Measurements from ENCODE around the gene GALNT15. TPM values are rescaled to one million over a fixed set of nuclear protein-coding genes. Genes with fewer than 3 reads are reported as not detected.

The GALNT15 gene
- total RNA-seq, 1 donor from 2014 or later, result 3.7 TPM

DNA sequence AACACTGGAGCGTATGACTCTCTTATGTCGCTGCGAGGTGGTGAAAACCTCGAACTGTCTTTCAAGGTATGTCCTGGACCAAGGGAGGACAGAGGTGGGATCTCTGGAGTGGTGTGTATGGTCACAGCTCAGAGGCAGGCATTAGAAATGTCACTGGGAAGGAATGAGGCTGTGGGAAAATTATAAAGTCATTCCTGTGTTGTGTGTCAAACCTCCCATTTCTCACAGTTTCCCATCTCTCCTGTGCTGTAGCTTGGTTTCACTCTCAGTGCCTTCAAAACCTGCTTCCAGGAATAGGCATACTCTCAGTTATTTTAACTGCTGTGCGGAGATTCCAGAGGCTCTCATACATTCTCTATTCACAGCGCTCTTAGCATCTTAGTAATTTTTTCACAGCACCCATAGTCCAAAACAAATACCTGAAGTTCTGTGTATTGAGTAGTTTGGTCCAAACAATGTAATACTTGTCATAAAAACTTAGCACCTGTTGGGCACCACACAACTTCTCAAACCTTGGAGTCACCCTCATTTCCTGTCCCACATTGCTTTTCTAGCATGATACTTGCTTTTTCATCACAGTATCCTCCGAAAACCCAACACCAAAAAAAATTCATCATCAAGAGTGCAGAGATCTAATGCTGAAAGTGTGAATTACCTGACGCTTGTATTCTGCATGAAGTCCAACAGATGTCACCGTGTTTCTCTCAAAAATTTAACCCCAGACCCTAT lies 36.9 kb downstream of the GALNT15 start:
- Histone ChIP-seq H3K27me3 (ENCODE audit: control insufficient read depth in 3 of 3, insufficient read depth in 3 of 3, low read length in 3 of 3) (no peaks in the 10 kb centered on the region), H3K4me3 (ENCODE audit: low read length in 3 of 3) (no peak overlapping the region), H3K36me3 (ENCODE audit: control insufficient read depth in 3 of 3, insufficient read depth in 3 of 3, low read length in 3 of 3) (peaks cover 4 to 10% (median 8%) of the 10 kb centered on the region in 3 donors), H3K9ac (ENCODE audit: low read depth in 1 of 3, low read length in 3 of 3) (no peak overlapping the region), H3K9me3 (ENCODE audit: control insufficient read depth in 3 of 3, low read length in 3 of 3) (no peaks in the 10 kb centered on the region), H3K4me1 (ENCODE audit: control insufficient read depth in 3 of 3, insufficient read depth in 3 of 3, low read length in 3 of 3) (no peaks in the 10 kb centered on the region), H3K27ac (ENCODE audit: low read depth, low read length) (no peak overlapping the region)

DNA sequence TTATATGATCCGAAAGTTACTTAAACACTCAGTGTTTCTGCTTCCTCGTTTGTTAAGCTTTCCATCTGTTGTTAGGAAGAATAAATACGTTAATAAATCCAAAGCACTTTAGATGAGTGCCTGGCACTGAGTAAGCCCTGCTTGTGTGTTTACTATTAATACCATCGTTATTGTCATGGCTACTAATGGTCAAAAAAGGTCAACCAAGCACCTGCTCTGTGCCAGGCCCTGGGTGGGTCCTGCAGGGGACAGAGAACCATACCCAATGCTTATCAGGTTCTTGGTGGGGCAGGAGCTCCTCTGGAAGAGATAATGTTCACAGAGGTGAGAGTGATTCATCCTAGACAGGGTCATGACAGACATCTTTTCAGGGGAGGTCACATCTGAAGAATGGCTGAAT lies 39.9 kb downstream of the GALNT15 start:
- Histone ChIP-seq H3K27ac (ENCODE audit: low read depth, low read length) (no peak overlapping the region), H3K4me3 (ENCODE audit: low read length in 3 of 3) (no peak overlapping the region), H3K27me3 (ENCODE audit: control insufficient read depth in 3 of 3, insufficient read depth in 3 of 3, low read length in 3 of 3) (no peaks in the 10 kb centered on the region), H3K9ac (ENCODE audit: low read depth in 1 of 3, low read length in 3 of 3) (no peak overlapping the region), H3K4me1 (ENCODE audit: control insufficient read depth in 3 of 3, insufficient read depth in 3 of 3, low read length in 3 of 3) (no peaks in the 10 kb centered on the region), H3K9me3 (ENCODE audit: control insufficient read depth in 3 of 3, low read length in 3 of 3) (no peaks in the 10 kb centered on the region), H3K36me3 (ENCODE audit: control insufficient read depth in 3 of 3, insufficient read depth in 3 of 3, low read length in 3 of 3) (peaks cover 1 to 12% (median 10%) of the 10 kb centered on the region in 3 donors)

- H3K9ac ChIP-seq (ENCODE audit: low read depth in 1 of 3, low read length in 3 of 3), result no peak overlapping the region
- no peaks in the 10 kb centered on the region for H3K4me1 ChIP-seq (ENCODE audit: control insufficient read depth in 3 of 3, insufficient read depth in 3 of 3, low read length in 3 of 3)
- no peak overlapping the region for H3K4me3 ChIP-seq (ENCODE audit: low read length in 3 of 3)
- H3K9me3 ChIP-seq (ENCODE audit: control insufficient read depth in 3 of 3, low read length in 3 of 3), result no peaks in the 10 kb centered on the region
- H3K36me3 ChIP-seq (ENCODE audit: control insufficient read depth in 3 of 3, insufficient read depth in 3 of 3, low read length in 3 of 3), result peaks cover 8 to 20% (median 19%) of the 10 kb centered on the region in 3 donors
- H3K27me3 ChIP-seq (ENCODE audit: control insufficient read depth in 3 of 3, insufficient read depth in 3 of 3, low read length in 3 of 3), result no peaks in the 10 kb centered on the region
- H3K27ac ChIP-seq (ENCODE audit: low read depth, low read length), result no peak overlapping the region
Observed at GRCh38 chr3:16216373-16216935, 42.0 kb downstream of the GALNT15 start.

DNA sequence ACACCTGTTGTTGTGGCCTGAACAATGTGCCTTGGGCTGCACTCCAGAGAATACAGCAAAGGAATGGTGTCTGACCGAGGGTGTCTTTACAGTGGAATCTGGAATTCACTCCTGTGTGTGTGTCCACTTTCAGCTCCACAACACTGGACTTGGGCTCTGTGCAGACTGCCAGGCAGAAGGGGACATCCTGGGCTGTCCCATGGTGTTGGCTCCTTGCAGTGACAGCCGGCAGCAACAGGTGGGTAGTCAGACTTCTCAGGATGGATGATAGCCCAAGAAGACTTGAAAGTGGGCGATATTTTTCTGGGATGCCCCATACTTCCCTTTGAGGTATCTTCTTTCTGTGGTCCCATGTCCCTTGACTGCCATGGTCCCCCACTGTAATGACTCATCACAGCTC lies 45.3 kb downstream of the GALNT15 start:
- Histone ChIP-seq H3K4me3 (ENCODE audit: low read length in 3 of 3) (no peak overlapping the region), H3K4me1 (ENCODE audit: control insufficient read depth in 3 of 3, insufficient read depth in 3 of 3, low read length in 3 of 3) (no peaks in the 10 kb centered on the region), H3K27ac (ENCODE audit: low read depth, low read length) (no peak overlapping the region), H3K27me3 (ENCODE audit: control insufficient read depth in 3 of 3, insufficient read depth in 3 of 3, low read length in 3 of 3) (no peaks in the 10 kb centered on the region), H3K9me3 (ENCODE audit: control insufficient read depth in 3 of 3, low read length in 3 of 3) (no peaks in the 10 kb centered on the region), H3K9ac (ENCODE audit: low read depth in 1 of 3, low read length in 3 of 3) (no peak overlapping the region), H3K36me3 (ENCODE audit: control insufficient read depth in 3 of 3, insufficient read depth in 3 of 3, low read length in 3 of 3) (peaks cover 15 to 25% (median 20%) of the 10 kb centered on the region in 3 donors)

DNA sequence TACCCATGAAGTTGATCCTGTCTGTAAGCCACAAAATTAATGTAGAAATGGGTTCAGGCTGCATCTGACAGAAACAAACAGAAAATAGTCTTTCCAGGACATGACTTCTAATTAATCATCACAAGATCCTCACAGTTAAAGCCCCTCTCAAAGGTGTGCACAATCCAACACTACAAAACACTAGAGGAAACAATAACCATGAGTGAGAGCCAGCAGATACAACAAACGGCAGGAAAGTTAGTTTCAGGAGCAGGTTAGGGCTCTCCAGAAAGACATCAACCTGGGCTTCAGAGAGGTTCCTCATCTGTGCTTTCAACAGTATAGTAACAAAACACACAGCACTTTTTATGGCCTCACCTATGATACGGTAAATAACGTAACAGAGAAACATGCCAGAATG lies 47.5 kb downstream of the GALNT15 start:
- Histone ChIP-seq H3K4me1 (ENCODE audit: control insufficient read depth in 3 of 3, insufficient read depth in 3 of 3, low read length in 3 of 3) (no peaks in the 10 kb centered on the region), H3K4me3 (ENCODE audit: low read length in 3 of 3) (no peak overlapping the region), H3K9ac (ENCODE audit: low read depth in 1 of 3, low read length in 3 of 3) (no peak overlapping the region), H3K9me3 (ENCODE audit: control insufficient read depth in 3 of 3, low read length in 3 of 3) (no peaks in the 10 kb centered on the region), H3K27ac (ENCODE audit: low read depth, low read length) (no peak overlapping the region), H3K27me3 (ENCODE audit: control insufficient read depth in 3 of 3, insufficient read depth in 3 of 3, low read length in 3 of 3) (no peaks in the 10 kb centered on the region), H3K36me3 (ENCODE audit: control insufficient read depth in 3 of 3, insufficient read depth in 3 of 3, low read length in 3 of 3) (peaks cover 15 to 23% (median 17%) of the 10 kb centered on the region in 3 donors)

- H3K36me3 ChIP-seq (ENCODE audit: control insufficient read depth in 3 of 3, insufficient read depth in 3 of 3, low read length in 3 of 3), result peaks cover 15 to 23% (median 17%) of the 10 kb centered on the region in 3 donors
Observed at GRCh38 chr3:16222547-16222946, 48.1 kb downstream of the GALNT15 start.

DNA sequence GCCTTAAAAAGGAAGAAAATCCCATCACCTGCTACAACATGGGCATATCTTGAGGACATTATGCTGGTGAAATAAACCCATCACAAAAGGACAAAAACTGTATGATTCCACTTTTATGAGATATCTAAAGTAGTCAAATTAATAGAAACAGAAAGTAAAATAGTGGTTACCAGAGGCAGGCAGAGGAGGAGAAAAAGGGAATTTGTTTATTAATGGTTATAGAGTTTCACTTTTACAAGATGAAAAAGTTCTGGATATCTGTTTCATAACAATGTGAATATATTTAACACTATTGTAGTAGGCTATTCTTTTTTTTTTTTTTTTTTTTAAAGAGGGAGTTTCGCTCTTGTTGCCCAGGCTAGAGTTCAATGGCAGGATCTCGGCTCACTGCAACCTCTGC lies 49.8 kb downstream of the GALNT15 start:
- Histone ChIP-seq H3K9ac (ENCODE audit: low read depth in 1 of 3, low read length in 3 of 3) (no peak overlapping the region), H3K4me3 (ENCODE audit: low read length in 3 of 3) (no peak overlapping the region), H3K9me3 (ENCODE audit: control insufficient read depth in 3 of 3, low read length in 3 of 3) (no peaks in the 10 kb centered on the region), H3K27me3 (ENCODE audit: control insufficient read depth in 3 of 3, insufficient read depth in 3 of 3, low read length in 3 of 3) (no peaks in the 10 kb centered on the region), H3K36me3 (ENCODE audit: control insufficient read depth in 3 of 3, insufficient read depth in 3 of 3, low read length in 3 of 3) (peaks cover 14 to 20% (median 15%) of the 10 kb centered on the region in 3 donors), H3K27ac (ENCODE audit: low read depth, low read length) (no peak overlapping the region), H3K4me1 (ENCODE audit: control insufficient read depth in 3 of 3, insufficient read depth in 3 of 3, low read length in 3 of 3) (no peaks in the 10 kb centered on the region)

More at GRCh38 chr3:16222547-16222946, 48.1 kb downstream of the GALNT15 start:
- Histone ChIP-seq H3K27ac (ENCODE audit: low read depth, low read length) (no peak overlapping the region), H3K9me3 (ENCODE audit: control insufficient read depth in 3 of 3, low read length in 3 of 3) (no peaks in the 10 kb centered on the region), H3K9ac (ENCODE audit: low read depth in 1 of 3, low read length in 3 of 3) (no peak overlapping the region), H3K4me3 (ENCODE audit: low read length in 3 of 3) (no peak overlapping the region), H3K4me1 (ENCODE audit: control insufficient read depth in 3 of 3, insufficient read depth in 3 of 3, low read length in 3 of 3) (no peaks in the 10 kb centered on the region), H3K27me3 (ENCODE audit: control insufficient read depth in 3 of 3, insufficient read depth in 3 of 3, low read length in 3 of 3) (no peaks in the 10 kb centered on the region)

DNA sequence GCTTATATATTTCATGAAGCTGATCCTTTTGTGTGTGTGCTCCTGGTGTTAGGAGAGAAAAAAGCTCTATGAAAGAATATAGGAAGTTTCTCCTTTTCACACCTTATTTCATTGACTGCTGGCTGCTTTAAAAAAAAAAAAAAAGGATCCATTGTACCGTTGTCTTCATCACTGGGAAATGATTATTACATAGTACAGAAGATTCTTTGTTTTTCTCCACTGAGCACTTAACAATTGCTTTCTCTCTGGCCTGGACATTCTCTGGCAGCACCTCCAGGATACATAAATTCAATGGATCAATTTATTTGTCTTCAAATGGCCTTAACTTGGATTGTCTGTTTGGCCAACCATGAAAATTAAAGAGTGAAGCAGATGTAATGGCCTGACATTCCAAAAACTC lies 53.1 kb downstream of the GALNT15 start:
- peaks cover 4 to 5% (median 4%) of the 10 kb centered on the region in 3 donors for H3K36me3 ChIP-seq (ENCODE audit: control insufficient read depth in 3 of 3, insufficient read depth in 3 of 3, low read length in 3 of 3)
- H3K27me3 ChIP-seq (ENCODE audit: control insufficient read depth in 3 of 3, insufficient read depth in 3 of 3, low read length in 3 of 3), result no peaks in the 10 kb centered on the region
- no peak overlapping the region for H3K9ac ChIP-seq (ENCODE audit: low read depth in 1 of 3, low read length in 3 of 3)
- no peaks in the 10 kb centered on the region for H3K9me3 ChIP-seq (ENCODE audit: control insufficient read depth in 3 of 3, low read length in 3 of 3)
- no peak overlapping the region for H3K4me3 ChIP-seq (ENCODE audit: low read length in 3 of 3)
- no peaks in the 10 kb centered on the region for H3K4me1 ChIP-seq (ENCODE audit: control insufficient read depth in 3 of 3, insufficient read depth in 3 of 3, low read length in 3 of 3)
- no peak overlapping the region for H3K27ac ChIP-seq (ENCODE audit: low read depth, low read length)

DNA sequence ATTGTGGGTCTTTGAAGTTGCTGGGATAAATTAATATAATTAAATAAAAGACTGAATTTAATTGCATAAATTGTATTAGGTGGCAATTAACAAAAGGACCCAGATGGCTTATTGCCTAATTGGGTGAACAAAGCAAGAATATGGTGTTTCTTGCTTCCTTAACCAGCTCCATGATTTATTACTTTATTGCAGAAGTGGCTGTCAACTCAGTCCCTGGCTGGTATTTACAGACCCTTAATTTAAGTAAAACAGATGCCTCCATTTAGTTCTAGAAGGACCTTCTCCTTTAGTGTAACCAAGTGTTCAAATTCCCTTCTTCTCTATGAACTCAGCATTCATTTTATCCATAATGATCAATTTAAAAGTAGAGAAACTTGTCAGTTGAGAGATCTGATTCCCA lies 55.2 kb downstream of the GALNT15 start:
- no peaks in the 10 kb centered on the region for H3K4me1 ChIP-seq (ENCODE audit: control insufficient read depth in 3 of 3, insufficient read depth in 3 of 3, low read length in 3 of 3)
- H3K27me3 ChIP-seq (ENCODE audit: control insufficient read depth in 3 of 3, insufficient read depth in 3 of 3, low read length in 3 of 3), result no peaks in the 10 kb centered on the region
- no peaks in the 10 kb centered on the region for H3K36me3 ChIP-seq (ENCODE audit: control insufficient read depth in 3 of 3, insufficient read depth in 3 of 3, low read length in 3 of 3)
- H3K27ac ChIP-seq (ENCODE audit: low read depth, low read length), result no peak overlapping the region
- no peaks in the 10 kb centered on the region for H3K9me3 ChIP-seq (ENCODE audit: control insufficient read depth in 3 of 3, low read length in 3 of 3)
- H3K9ac ChIP-seq (ENCODE audit: low read depth in 1 of 3, low read length in 3 of 3), result no peak overlapping the region
- no peak overlapping the region for H3K4me3 ChIP-seq (ENCODE audit: low read length in 3 of 3)

GRCh38 chr3:16231983-16232382 lies 57.5 kb downstream of the GALNT15 start:
- H3K36me3 ChIP-seq (ENCODE audit: control insufficient read depth in 3 of 3, insufficient read depth in 3 of 3, low read length in 3 of 3), result no peaks in the 10 kb centered on the region
- H3K9ac ChIP-seq (ENCODE audit: low read depth in 1 of 3, low read length in 3 of 3), result no peak overlapping the region
- H3K27me3 ChIP-seq (ENCODE audit: control insufficient read depth in 3 of 3, insufficient read depth in 3 of 3, low read length in 3 of 3), result no peaks in the 10 kb centered on the region
- no peaks in the 10 kb centered on the region for H3K4me1 ChIP-seq (ENCODE audit: control insufficient read depth in 3 of 3, insufficient read depth in 3 of 3, low read length in 3 of 3)
- H3K9me3 ChIP-seq (ENCODE audit: control insufficient read depth in 3 of 3, low read length in 3 of 3), result no peaks in the 10 kb centered on the region
- no peak overlapping the region for H3K4me3 ChIP-seq (ENCODE audit: low read length in 3 of 3)
- H3K27ac ChIP-seq (ENCODE audit: low read depth, low read length), result no peak overlapping the region
